ENCODE results near the gene SLCO4C1. TPM values are rescaled to one million over a fixed set of nuclear protein-coding genes. Genes with fewer than 3 reads are reported as not detected.

SLCO4C1 gene
- total RNA-seq, 6 experiments from 2014 or later = 2.0 to 10.5 (median 5.5) TPM

- H3K9me3 ChIP-seq = no peaks in the 10 kb centered on the region
- no peak for TF ChIP-seq POLR2A (IDR thresholded peaks at IDR 0.05)
- TF ChIP-seq CTCF (IDR thresholded peaks at IDR 0.05) = no peak
- DNase-seq (no peak), ATAC-seq (no peak)
- H3K36me3 ChIP-seq = no peaks in the 10 kb centered on the region
- H3K4me1 ChIP-seq = no peaks in the 10 kb centered on the region
- H3K27me3 ChIP-seq = no peaks in the 10 kb centered on the region
- intact Hi-C loops (cut with DNase I) = no loop called here
- H3K27ac ChIP-seq = no peak overlapping the region
- H3K4me3 ChIP-seq = no peak overlapping the region
Observed at GRCh38 chr5:102307232-102307631, 11.1 kb upstream of the SLCO4C1 start.

GRCh38 chr5:102306121-102306520 is 10.0 kb upstream of the SLCO4C1 start:
- H3K36me3 ChIP-seq = no peaks in the 10 kb centered on the region
- H3K4me3 ChIP-seq = no peak overlapping the region
- DNase-seq (no peak), ATAC-seq (no peak)
- 53% methylated on average over 2 of the region's 2 CpGs for WGBS (ENCODE audit: insufficient coverage, low coverage, low lambda C conversion rate, missing lambda C conversion rate)
- intact Hi-C loops (cut with DNase I) = no loop called here
- no peaks in the 10 kb centered on the region for H3K27me3 ChIP-seq
- H3K9me3 ChIP-seq = no peaks in the 10 kb centered on the region
- H3K4me1 ChIP-seq = no peaks in the 10 kb centered on the region
- H3K27ac ChIP-seq = no peak overlapping the region
- TF ChIP-seq POLR2A (IDR thresholded peaks at IDR 0.05) = no peak
- no peak for TF ChIP-seq CTCF (IDR thresholded peaks at IDR 0.05)

GRCh38 chr5:102295534-102296177 is 428 bp downstream of the SLCO4C1 start:
- TF ChIP-seq CTCF (IDR thresholded peaks at IDR 0.05) (no peak), POLR2A (IDR thresholded peaks at IDR 0.05) (no peak)
- WGBS (ENCODE audit: insufficient coverage, low coverage, low lambda C conversion rate, missing lambda C conversion rate) = 0% methylated on average over 9 of the region's 26 CpGs
- Histone ChIP-seq H3K27ac (peak overlapping the region; percentile 56 to 65 (median 57)), H3K27me3 (no peaks in the 10 kb centered on the region), H3K9me3 (no peaks in the 10 kb centered on the region), H3K4me3 (peak overlapping the region; percentile 57 to 71 (median 61)), H3K4me1 (no peaks in the 10 kb centered on the region), H3K36me3 (no peaks in the 10 kb centered on the region)
- peak; percentile 54 to 60 (median 58) for ATAC-seq
- peak; percentile 51 to 71 (median 68) for DNase-seq
- intact Hi-C loops (cut with DNase I) = no loop called here

GRCh38 chr5:102294886-102295395 is 1.1 kb downstream of the SLCO4C1 start:
- H3K4me1 ChIP-seq = no peaks in the 10 kb centered on the region
- WGBS (ENCODE audit: insufficient coverage, low coverage, low lambda C conversion rate, missing lambda C conversion rate) = 25% methylated on average over 4 of the region's 4 CpGs
- H3K9me3 ChIP-seq = no peaks in the 10 kb centered on the region
- TF ChIP-seq CTCF (IDR thresholded peaks at IDR 0.05) (no peak), POLR2A (IDR thresholded peaks at IDR 0.05) (no peak)
- peak overlapping the region; percentile 57 to 71 (median 61) for H3K4me3 ChIP-seq
- ATAC-seq (no peak), DNase-seq (no peak)
- H3K27ac ChIP-seq = peak overlapping the region in 1 of 3 donors; percentile 57
- no peaks in the 10 kb centered on the region for H3K36me3 ChIP-seq
- H3K27me3 ChIP-seq = no peaks in the 10 kb centered on the region
- intact Hi-C loops (cut with DNase I) = no loop called here
